ENCODE results near the gene DOCK6.
A peak's percentile ranks its signal among the peaks of the same experiment; 100 is the strongest.
"Not testable (repeated sequence)": the region's sequence is repeated elsewhere in the genome, so short reads cannot be mapped to it uniquely, and the experiment has no call there.

The DOCK6 gene

DNA sequence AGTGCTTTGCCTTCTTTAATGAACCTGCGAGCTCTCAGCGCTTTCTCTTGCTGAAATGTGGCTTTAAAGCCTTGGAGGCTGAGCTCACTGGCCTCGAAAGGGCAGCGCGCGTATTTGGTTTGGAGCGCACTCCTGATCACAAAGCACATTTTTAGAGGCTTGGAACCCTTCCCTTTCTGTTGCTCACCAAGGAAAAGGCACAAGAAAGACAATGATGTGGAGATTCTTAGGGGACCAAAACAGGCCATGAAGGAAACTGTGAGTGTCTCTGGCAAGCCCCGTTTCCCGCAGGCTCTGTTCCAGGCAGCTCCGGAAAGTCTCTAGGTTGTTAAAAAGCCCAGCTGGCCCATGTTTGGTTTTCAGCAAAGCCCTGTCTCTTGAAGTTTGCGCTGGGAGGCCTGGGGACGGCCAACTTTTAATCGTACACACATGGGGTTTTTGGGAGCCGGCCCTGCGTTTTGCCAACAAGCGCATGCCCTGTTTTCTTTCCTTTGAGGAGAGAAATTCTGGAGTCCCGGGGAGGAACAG is 97.4 kb downstream of the DOCK6 start:
- DNase-seq, result no peak
- TF ChIP-seq POLR2A (IDR thresholded peaks at IDR 0.05; ENCODE audit: low read length) (no peak), GATA1 (IDR thresholded peaks at IDR 0.05; ENCODE audit: low read depth, low read length) (no peak)

DNA sequence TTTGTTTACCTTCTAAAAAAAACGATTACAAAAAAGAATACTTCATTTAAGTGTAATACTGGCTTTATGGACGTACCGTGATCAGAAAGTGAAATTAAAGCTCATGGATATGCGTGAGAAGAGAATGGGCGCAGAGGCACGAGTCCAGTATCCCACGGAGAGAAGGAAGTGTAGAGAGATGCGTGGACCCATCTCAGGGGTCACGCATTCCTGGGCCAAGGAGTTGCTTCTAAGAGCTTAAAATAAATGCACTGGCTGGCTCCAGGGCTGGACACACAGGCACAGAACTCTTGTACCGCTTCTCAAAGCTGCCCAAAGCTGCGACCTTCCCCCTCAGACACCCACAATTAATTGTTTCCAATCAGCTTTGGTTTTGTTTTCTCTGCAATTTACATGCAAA is 98.0 kb downstream of the DOCK6 start:
- no peak for TF ChIP-seq GATA1 (IDR thresholded peaks at IDR 0.05; ENCODE audit: low read depth, low read length)
- no peak for TF ChIP-seq POLR2A (IDR thresholded peaks at IDR 0.05; ENCODE audit: low read length)
- no peak for DNase-seq

GRCh38 chr19:11160440-11160768 is 101.9 kb downstream of the DOCK6 start:
- DNase-seq, result not testable (repeated sequence)

GRCh38 chr19:11159598-11160439 is 102.5 kb downstream of the DOCK6 start:
- DNase-seq, result no peak
- TF ChIP-seq POLR2A (IDR thresholded peaks at IDR 0.05; ENCODE audit: low read length), result no peak
- TF ChIP-seq GATA1 (IDR thresholded peaks at IDR 0.05; ENCODE audit: low read depth, low read length), result no peak

GRCh38 chr19:11155373-11156120 is 106.8 kb downstream of the DOCK6 start, which contains the start of gene SPC24:
Gene SPC24 (minus strand): TSS chr19:11155782. CDS start chr19:11155776, 6 bp downstream.
- peak; percentile 99 for DNase-seq
- TF ChIP-seq GATA1 (IDR thresholded peaks at IDR 0.05; ENCODE audit: low read depth, low read length) (no peak), POLR2A (IDR thresholded peaks at IDR 0.05; ENCODE audit: low read length) (peak; percentile 95)

DNA sequence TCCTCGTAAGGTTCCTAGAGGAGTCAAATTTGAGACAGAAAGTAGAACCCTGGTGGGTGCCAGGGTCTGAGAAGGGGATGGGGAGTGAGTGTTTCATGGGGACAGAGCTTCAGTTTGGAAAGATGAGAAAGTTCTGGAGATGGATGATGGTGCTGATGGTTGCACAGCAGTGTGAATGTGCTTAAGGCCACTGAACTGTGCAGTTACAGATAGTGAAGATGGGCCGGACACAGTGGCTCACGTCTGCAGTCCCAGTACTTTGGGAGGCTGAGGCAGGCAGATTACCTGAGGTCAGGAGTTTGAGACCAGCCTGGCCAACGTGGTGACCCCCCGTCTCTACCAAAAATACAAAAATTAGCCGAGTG is 107.7 kb downstream of the DOCK6 start:
- DNase-seq, result peak; percentile 55 to 62
- TF ChIP-seq GATA1 (IDR thresholded peaks at IDR 0.05; ENCODE audit: low read depth, low read length) (no peak), POLR2A (IDR thresholded peaks at IDR 0.05; ENCODE audit: low read length) (no peak)

DNA sequence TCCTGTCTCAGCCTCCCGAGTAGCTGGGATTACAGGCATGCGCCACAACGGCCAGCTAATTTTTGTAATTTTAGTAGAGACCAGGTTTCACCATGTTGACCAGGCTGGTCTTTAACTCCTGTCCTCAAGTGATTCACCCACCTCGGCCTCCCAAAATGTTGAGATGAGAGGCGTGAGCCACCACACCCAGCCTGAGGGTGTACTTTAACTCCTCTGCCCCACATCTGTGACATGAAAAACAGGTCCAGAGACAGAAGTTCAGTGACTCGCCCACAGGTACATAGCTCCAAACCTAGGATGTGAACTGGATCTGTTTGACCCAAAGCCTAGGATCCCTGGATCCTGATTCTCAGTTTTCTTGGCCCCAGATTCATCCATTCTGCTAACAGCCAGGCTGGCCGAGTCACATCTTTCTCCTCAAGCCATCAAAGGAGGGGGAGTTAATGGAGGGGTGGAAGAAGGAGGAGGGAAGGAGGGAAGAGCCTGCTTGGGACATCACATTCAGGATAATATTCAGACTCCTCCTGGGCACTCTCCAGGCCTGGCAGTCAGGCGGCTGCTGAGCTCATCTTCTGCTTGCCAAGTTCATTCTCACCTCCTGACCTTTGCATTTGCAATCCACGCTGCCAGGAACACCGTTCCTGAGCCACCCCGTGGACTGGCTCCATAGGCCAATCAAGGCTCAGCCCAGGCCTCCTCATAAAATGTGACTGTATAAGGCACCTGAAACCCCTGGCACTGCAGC is 109.8 kb downstream of the DOCK6 start:
- no peak for DNase-seq
- no peak for TF ChIP-seq POLR2A (IDR thresholded peaks at IDR 0.05; ENCODE audit: low read length)
- no peak for TF ChIP-seq GATA1 (IDR thresholded peaks at IDR 0.05; ENCODE audit: low read depth, low read length)

GRCh38 chr19:11151181-11151580 is 111.1 kb downstream of the DOCK6 start:
- no peak for DNase-seq
- TF ChIP-seq POLR2A (IDR thresholded peaks at IDR 0.05; ENCODE audit: low read length) (no peak), GATA1 (IDR thresholded peaks at IDR 0.05; ENCODE audit: low read depth, low read length) (no peak)

All from erythroblast (primary cell).